Tibial nerve (tissue), 3 donors: ENCODE measurements around the gene EFNA4.

ENCODE experiments used
- CTCF ChIP-seq, 5 experiments: fragments of 200-600 bp in 3 of 5; fragments of 450-650 bp in 2 of 5; sonication (generic) in 3 of 5; IDR thresholded peaks; one replicate each; pipeline ENCODE4 v1.5.1; 2016 to 2019; ENCODE audit warnings: antibody characterized with exemption in 5 of 5, mild to moderate bottlenecking in 3 of 5, moderate library complexity in 2 of 5
- POLR2A ChIP-seq, 2 donors: fragments of 450-650 bp; IDR thresholded peaks; one replicate each; pipeline ENCODE4 v1.6.1; 2017; ENCODE audit warnings: antibody characterized with exemption in 2 of 2, mild to moderate bottlenecking in 2 of 2, moderate library complexity in 2 of 2

- no peak for TF ChIP-seq CTCF (IDR thresholded peaks at IDR 0.05)
- TF ChIP-seq POLR2A (IDR thresholded peaks at IDR 0.05) = no peak
These were observed 42.1 kb downstream of the EFNA4 start for GRCh38 chr1:155105604-155106011.
